Neural cell (in vitro differentiated cells): Measurements from ENCODE around the gene NRG3.

Experiments used
- CTCF ChIP-seq: fragments of 450-650 bp; IDR thresholded peaks from 2 replicates; pipeline ENCODE4 v1.5.1; 2014; ENCODE audit warnings: antibody characterized with exemption, mild to moderate bottlenecking, moderate library complexity; ENCODE audit not compliant: poor library complexity, severe bottlenecking
- EZH2 ChIP-seq: fragments of 200-600, 300-800 bp; shearing (Covaris generic), sonication (generic); IDR thresholded peaks from 2 replicates; pipeline ENCODE4 v1.6.1; 2014; ENCODE audit warnings: antibody characterized with exemption, low read length, borderline replicate concordance, mild to moderate bottlenecking; ENCODE audit not compliant: insufficient read depth, poor library complexity, severe bottlenecking
- POLR2AphosphoS5 ChIP-seq: IDR thresholded peaks from 2 replicates; pipeline ENCODE4 v1.6.1; 2012
- REST ChIP-seq: IDR thresholded peaks from 2 replicates; pipeline ENCODE4 v1.6.1; 2012; ENCODE audit warnings: borderline replicate concordance
- TAF1 ChIP-seq: IDR thresholded peaks from 2 replicates; pipeline ENCODE4 v1.6.1; 2012; ENCODE audit warnings: low read depth

- TF ChIP-seq TAF1 (no peak), CTCF (no peak), REST (no peak), EZH2 (no peak), POLR2AphosphoS5 (no peak)
Measured at GRCh38 chr10:82660205-82660604, 785.2 kb downstream of the NRG3 start.
